ENCODE measurements around the gene ZNF784. TPM values are rescaled to one million over a fixed set of nuclear protein-coding genes. Genes with fewer than 3 reads are reported as not detected.

The ZNF784 gene
- total and polyA plus RNA-seq, 10 of the 15 experiments (the other 5 are each of a cell fraction or from before 2014, with no cell fraction given), result 0.10 to 5.2 (median 1.8) TPM

GRCh38 chr19:55644191-55644833 is 19.9 kb upstream of the ZNF784 start:
- in situ Hi-C loops (cut with MboI), result no loop called here
- no TSS peak for BruUV-seq (replicated peaks)
- SMC1A ChIA-PET (ENCODE audit: uncharacterized antibody, unreplicated experiment), result no interaction called here
- POLR2A ChIA-PET, result interaction anchor here (2.1 kb wide), 1 partner anchor 10 kb away, joined by 10 read pairs; the partner anchor contains the start of gene U2AF2
- FAIRE-seq (no peak), DNase-seq (ENCODE audit: low read depth, low spot score) (no peak), ATAC-seq (no peak)
- Histone ChIP-seq H4K20me1 (ENCODE audit: control insufficient read depth, insufficient read depth) (no peaks in the 10 kb centered on the region), H3K9me3 (replicated peaks; ENCODE audit: control insufficient read depth, insufficient read depth, low read length) (no peaks in the 10 kb centered on the region), H3K27me3 (replicated peaks in 1 of 2; ENCODE audit: control insufficient read depth in 2 of 2, insufficient read depth in 2 of 2, low read length in 1 of 2) (no peaks in the 10 kb centered on the region), H3K4me2 (ENCODE audit: control insufficient read depth, insufficient read depth) (peak overlapping the region; percentile 91), H3K79me2 (ENCODE audit: control insufficient read depth, insufficient read depth, low read length) (peaks cover 65% of the 10 kb centered on the region), H2AFZ (ENCODE audit: control insufficient read depth, low read depth, low read length) (no peak overlapping the region), H3K36me3 (ENCODE audit: control insufficient read depth in 2 of 2, insufficient read depth in 2 of 2, low read length in 1 of 2) (0 out of 4 replicates have a peak, but pooled peaks cover 0 to 2% of the 10 kb centered on the region in 2 experiments), H3K4me3 (peak overlapping the region; percentile 95), H3K9ac (ENCODE audit: control insufficient read depth, insufficient read depth, low read length) (peak overlapping the region; percentile 86), H3K4me1 (ENCODE audit: control insufficient read depth, insufficient read depth, low read length) (peaks cover 31% of the 10 kb centered on the region), H3K27ac (ENCODE audit: control insufficient read depth, insufficient read depth) (peak overlapping the region; percentile 64)
- TF ChIP-seq POLR2AphosphoS5 (IDR thresholded peaks at IDR 0.05; ENCODE audit: low read length), result peak; percentile 21; the same call in 1 of the 2 replicates
- TF ChIP-seq RB1 (IDR thresholded peaks at IDR 0.05; ENCODE audit: borderline replicate concordance), result no peak
- intact Hi-C loops (cut with micrococcal nuclease; ENCODE audit: unreplicated experiment), result loop anchor here (5.0 kb wide), 2 partner anchors 33 to 42 kb away; partner anchors contain the start of genes EPN1 and ZNF524
- RAD21 ChIA-PET (ENCODE audit: unreplicated experiment), result interaction anchor here (2.4 kb wide), 1 partner anchor 10 kb away, joined by 10 read pairs; the partner anchor contains the start of gene U2AF2
- WGBS (ENCODE audit: insufficient coverage, insufficient replicate concordance, low lambda C conversion rate, missing lambda C conversion rate), result under 1% methylated on average over 12 of the region's 12 CpGs
- CTCF ChIA-PET, result interaction anchor here (1.3 to 2.3 kb wide), 3 partner anchors 10 to 27 kb away, joined by 3 to 12 read pairs (median 3); partner anchors contain the start of gene U2AF2

- no peaks in the 10 kb centered on the region for H3K9me3 ChIP-seq (replicated peaks; ENCODE audit: control insufficient read depth, insufficient read depth, low read length)
- no peak overlapping the region for H2AFZ ChIP-seq (ENCODE audit: control insufficient read depth, low read depth, low read length)
- FAIRE-seq (no peak), DNase-seq (ENCODE audit: low read depth, low spot score) (no peak), ATAC-seq (no peak)
- peaks cover 64% of the 10 kb centered on the region for H3K79me2 ChIP-seq (ENCODE audit: control insufficient read depth, insufficient read depth, low read length)
- peak overlapping the region; percentile 95 for H3K4me3 ChIP-seq
- no peaks in the 10 kb centered on the region for H4K20me1 ChIP-seq (ENCODE audit: control insufficient read depth, insufficient read depth)
- RAD21 ChIA-PET (ENCODE audit: unreplicated experiment), result interaction anchor here (2.4 kb wide), 1 partner anchor 11 kb away, joined by 10 read pairs; the partner anchor contains the start of gene U2AF2
- WGBS (ENCODE audit: insufficient coverage, insufficient replicate concordance, low lambda C conversion rate, missing lambda C conversion rate), result 2% methylated on average over 15 of the region's 15 CpGs
- in situ Hi-C loops (cut with MboI), result no loop called here
- SMC1A ChIA-PET (ENCODE audit: uncharacterized antibody, unreplicated experiment), result no interaction called here
- H3K4me2 ChIP-seq (ENCODE audit: control insufficient read depth, insufficient read depth), result peak overlapping the region; percentile 91
- intact Hi-C loops (cut with micrococcal nuclease; ENCODE audit: unreplicated experiment), result loop anchor here (5.0 kb wide), 2 partner anchors 33 to 42 kb away; partner anchors contain the start of genes EPN1 and ZNF524
- H3K9ac ChIP-seq (ENCODE audit: control insufficient read depth, insufficient read depth, low read length), result peak overlapping the region; percentile 86
- H3K27ac ChIP-seq (ENCODE audit: control insufficient read depth, insufficient read depth), result peak overlapping the region; percentile 64
- BruUV-seq (replicated peaks), result no TSS peak
- TF ChIP-seq ZNF622 (IDR thresholded peaks at IDR 0.05) (no peak), PML (IDR thresholded peaks at IDR 0.05; ENCODE audit: low read length) (peak; percentile 13; the same call in 1 of the 2 replicates)
- H3K4me1 ChIP-seq (ENCODE audit: control insufficient read depth, insufficient read depth, low read length), result peaks cover 36% of the 10 kb centered on the region
- POLR2A ChIA-PET, result interaction anchor here (2.1 kb wide), 1 partner anchor 11 kb away, joined by 10 read pairs; the partner anchor contains the start of gene U2AF2
- CTCF ChIA-PET, result interaction anchor here (1.8 to 2.3 kb wide), 2 partner anchors 10 to 11 kb away, joined by 12 to 17 read pairs; partner anchors contain the start of gene U2AF2
- H3K27me3 ChIP-seq (replicated peaks in 1 of 2; ENCODE audit: control insufficient read depth in 2 of 2, insufficient read depth in 2 of 2, low read length in 1 of 2), result no peaks in the 10 kb centered on the region
- H3K36me3 ChIP-seq (ENCODE audit: control insufficient read depth in 2 of 2, insufficient read depth in 2 of 2, low read length in 1 of 2), result 0 out of 4 replicates have a peak, but pooled peaks cover 0 to 2% of the 10 kb centered on the region in 2 experiments
Observed at GRCh38 chr19:55643887-55644176, 19.5 kb upstream of the ZNF784 start.
